Measurements from ENCODE around the gene AKT3. TPM values are rescaled to one million over a fixed set of nuclear protein-coding genes. Genes with fewer than 3 reads are reported as not detected.
"Not testable (repeated sequence)": the region's sequence is repeated elsewhere in the genome, so short reads cannot be mapped to it uniquely, and the experiment has no call there.

Gene AKT3
- polyA plus RNA-seq, 3 donors = 21.3 to 23.9 (median 22.2) TPM

GRCh38 chr1:243620096-243620495 lies 229.9 kb downstream of the AKT3 start:
- no peak for DNase-seq

- DNase-seq = no peak
Observed at GRCh38 chr1:243609698-243610097, 240.3 kb downstream of the AKT3 start.

- no peak for DNase-seq
Observed at GRCh38 chr1:243605604-243606003, 244.4 kb downstream of the AKT3 start.

DNA sequence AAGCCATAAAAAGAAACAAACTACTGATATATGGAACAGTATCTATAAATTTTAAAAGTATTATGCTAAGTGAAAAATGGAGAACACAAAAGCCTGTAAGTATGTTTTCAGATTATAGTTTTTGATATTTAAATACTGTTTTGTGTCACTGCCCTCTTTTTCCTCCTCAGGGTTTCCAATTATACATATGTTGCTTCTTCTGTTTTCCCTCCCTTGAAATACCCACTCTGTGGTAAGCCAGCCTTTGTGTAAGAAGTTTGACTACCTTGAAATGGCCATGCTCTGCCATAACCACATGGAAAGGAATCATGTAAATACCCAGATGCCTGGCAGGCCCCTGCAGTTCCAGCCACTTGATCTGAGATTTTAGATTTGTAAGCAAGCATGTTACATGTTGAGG lies 248.3 kb downstream of the AKT3 start:
- no peak for DNase-seq

- DNase-seq = no peak
Observed at GRCh38 chr1:243598433-243598832, 251.6 kb downstream of the AKT3 start.

GRCh38 chr1:243597383-243597782 lies 252.7 kb downstream of the AKT3 start:
- DNase-seq = no peak

DNA sequence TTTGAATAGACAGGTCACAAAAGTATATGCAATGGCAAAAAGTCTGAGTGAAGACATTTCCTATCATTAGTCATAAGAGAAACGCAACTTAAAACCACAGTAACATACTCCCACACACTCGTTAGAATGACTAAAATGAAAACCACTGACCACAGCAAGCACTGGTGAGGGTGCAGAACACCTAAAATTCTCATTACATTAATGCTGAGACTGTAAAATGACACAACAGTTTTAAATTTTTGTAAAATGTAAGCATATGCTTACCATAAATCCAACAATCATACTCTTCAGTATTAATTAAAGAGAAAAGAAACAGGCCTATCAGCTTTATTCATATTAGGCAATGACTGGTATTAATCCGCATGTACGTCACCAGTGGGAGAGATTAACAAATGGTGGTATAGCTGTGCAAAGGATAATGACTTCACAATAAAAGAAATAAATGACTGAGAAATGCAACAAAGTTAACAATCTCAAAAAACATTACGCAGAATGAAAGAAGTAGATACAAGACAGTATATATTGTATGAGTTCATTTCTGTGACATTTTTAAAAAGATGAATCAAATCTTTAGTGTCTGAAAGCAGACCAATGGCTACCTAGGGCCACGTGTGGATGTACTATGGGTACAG lies 253.5 kb downstream of the AKT3 start:
- no peak for DNase-seq

- no peak for DNase-seq
Observed at GRCh38 chr1:243595527-243596210, 254.4 kb downstream of the AKT3 start.

GRCh38 chr1:243594455-243594854 lies 255.6 kb downstream of the AKT3 start:
- DNase-seq = no peak

- not testable (repeated sequence) for DNase-seq
Observed at GRCh38 chr1:243589286-243589685, 260.8 kb downstream of the AKT3 start.

DNA sequence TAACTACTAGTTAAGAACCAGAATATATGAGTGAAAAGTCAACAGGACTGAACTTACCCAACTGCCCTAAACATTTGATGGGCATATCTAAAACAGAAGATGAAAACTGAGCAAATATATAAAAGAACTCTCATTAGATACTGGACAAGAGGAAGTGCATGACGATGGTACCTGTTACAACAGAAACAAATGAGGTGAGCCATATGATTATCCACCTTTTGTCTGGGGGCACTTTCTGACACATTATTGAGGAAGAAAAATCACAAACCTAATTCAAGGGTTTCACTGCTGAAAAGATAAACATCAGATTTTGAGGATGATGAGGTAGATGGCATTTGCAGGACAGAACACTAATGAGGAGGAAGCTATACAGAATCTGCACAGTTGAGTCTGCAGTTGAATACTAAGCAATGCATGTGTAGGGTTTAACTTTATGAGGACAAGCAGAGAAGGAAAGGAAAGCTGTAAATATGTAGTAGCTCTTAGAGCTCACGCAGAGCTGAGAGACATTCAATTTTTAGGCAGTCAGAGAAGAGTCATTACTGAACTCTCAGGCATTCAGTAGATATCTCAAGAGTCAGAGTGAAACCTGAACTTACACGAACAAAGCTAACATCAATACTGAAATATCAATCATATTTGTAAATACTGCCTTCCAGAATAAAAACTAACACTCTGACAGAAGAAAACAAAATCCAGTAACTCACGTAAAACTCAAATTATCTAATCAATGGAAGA lies 262.1 kb downstream of the AKT3 start:
- DNase-seq = no peak

- no peak for DNase-seq
Observed at GRCh38 chr1:243587285-243587684, 262.8 kb downstream of the AKT3 start.

GRCh38 chr1:243585982-243586381 lies 264.1 kb downstream of the AKT3 start:
- DNase-seq = no peak

DNA sequence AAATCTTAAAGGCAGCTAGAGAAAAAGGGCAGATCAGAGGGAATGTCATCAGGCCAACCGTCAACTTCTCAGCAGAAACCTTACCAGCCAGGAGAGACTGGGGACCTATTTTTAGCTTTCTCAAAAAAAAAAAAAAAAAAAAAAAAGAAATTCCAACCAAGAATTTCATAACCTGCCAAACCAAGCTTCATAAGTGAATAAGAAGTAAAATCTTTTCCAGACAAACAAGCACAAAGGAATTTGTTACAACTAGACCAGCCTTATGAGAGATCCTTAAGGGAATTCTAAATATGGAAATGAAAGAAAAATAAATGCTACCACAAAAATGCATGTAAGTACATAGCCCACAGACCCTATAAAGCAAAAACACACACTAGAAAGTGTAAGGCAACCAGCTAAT lies 267.7 kb downstream of the AKT3 start:
- DNase-seq = no peak

- DNase-seq = no peak
Observed at GRCh38 chr1:243580984-243581383, 269.1 kb downstream of the AKT3 start.

DNA sequence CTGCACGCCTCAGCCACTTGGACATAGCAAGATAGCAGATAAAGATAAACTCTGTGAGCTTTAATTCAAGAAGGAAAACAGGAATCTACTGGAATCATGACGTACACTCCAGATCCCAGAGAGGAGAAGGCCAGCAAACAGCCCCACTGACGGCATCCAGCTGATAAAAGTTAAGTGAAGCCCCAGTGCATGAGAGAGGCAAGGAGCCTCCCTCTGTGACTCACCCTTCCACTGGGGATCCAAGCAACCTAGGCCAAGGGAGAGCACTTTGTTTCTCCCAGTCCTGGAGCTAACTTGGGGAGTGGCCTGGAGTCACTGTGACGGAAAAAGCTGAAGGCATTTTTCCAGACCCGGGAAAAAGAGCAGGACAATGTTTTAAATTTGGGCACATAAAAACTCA lies 270.0 kb downstream of the AKT3 start:
- no peak for DNase-seq

DNA sequence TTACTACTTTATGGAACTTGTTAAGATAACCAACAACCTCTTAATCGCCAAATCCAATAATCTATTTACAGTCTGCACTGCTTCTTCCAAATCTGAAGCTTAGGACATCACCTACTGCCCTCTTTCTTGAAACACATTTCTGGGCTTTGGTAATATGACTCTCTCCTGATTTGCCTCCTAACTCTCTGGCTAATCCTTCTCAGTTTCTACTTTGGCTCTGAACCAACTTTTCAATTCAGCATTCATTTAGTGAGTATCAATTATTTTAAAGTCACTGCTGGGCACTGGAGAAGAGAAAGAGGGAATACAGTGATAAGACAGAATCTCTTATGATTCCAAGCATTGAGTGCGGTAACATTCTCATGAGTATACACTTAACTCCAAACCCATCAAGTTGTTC lies 275.0 kb downstream of the AKT3 start:
- DNase-seq = no peak

DNA sequence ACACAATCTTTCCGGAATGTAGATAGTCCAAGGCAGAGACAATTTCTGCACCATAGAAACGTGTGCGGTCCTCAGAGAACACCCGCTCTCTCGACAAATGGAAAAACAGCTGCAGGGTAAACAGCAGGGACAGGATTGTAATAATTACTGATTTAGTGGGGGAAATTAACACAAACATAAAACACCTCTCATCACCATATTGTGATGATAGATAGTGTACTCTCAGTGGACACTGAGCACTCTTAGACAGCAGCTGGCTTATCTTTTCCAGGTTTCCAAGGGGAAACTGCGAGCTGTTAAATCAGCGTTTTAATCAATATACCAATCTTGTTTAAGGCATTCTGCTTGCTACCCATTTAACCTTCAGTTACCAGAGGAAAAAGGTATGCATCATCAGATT lies 277.1 kb downstream of the AKT3 start:
- no peak for DNase-seq

GRCh38 chr1:243568793-243569192 lies 281.2 kb downstream of the AKT3 start:
- no peak for DNase-seq

DNA sequence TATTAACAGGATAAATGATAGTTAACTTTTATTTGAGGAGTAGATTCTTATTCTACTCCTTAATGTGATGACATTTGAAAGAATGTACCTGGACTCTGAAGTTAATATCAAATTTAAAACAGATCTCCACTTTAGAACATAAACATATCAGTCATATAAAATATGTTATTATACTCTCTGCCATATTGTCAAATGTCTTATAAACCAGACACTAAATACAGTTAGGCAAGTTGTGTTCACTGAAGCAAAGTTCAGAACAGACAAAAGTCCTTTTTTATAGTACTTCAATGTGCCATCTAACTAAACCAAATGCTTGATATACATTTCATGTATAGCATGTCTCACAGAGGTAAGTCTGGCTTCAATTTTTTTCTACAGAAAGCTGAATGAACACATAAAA lies 285.2 kb downstream of the AKT3 start:
- DNase-seq = no peak

- DNase-seq = no peak
Observed at GRCh38 chr1:243563732-243564131, 286.3 kb downstream of the AKT3 start.

DNA sequence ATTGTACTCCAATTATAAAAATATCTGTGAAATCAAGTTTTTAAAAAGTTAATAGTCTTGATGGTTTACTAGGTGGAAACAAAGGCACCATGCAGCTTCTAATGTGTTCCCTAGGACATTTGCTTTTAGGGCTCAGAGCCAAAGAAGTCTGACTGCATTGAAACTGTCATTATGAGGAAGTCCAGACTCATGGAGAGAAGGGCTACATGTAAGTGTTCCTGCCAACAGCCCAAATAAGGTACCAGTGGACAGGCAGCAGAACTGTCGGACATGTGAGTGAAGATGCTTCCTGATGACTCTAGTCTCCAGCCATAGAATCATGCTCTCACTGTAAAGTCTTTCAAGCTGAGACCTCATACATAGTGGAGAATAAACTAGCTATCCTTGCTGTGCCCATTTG lies 287.6 kb downstream of the AKT3 start:
- no peak for DNase-seq

DNA sequence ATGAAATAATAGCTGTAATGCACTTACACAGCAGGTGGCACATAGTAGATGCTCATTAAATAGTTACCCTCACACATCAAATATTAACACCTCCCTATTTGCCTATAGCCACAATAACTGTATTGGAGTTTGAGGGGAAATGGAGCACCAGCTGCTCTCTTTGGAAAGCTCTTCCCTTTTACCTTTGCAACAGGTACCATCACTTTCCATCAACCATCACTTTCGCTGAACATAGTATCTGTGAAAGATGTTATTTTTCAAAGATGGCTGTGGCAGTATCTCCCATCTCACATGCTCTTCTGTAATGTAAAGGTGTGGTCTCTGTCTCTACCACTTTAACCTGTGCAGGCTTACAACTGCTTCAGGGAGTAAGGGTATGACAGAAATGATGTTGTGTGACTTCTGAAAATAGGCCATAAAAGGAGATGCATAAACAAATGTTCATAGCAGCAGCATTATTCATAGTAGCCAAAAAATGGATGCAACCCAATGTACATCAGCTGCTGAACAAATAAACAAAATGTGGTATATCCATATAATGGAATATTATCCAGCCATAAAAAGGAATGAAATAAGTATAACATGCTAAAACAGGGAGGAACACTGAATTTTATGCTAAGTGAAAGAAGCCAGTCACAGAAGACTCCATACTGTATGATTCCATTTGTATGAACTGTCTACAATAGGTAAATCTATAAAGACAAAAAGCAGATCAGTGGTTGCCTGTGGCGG lies 288.3 kb downstream of the AKT3 start:
- no peak for DNase-seq
